H1 (cell line): ENCODE results near the gene SCAPER.

ENCODE experiments used
- BACH1 ChIP-seq: IDR thresholded peaks from 2 replicates; pipeline ENCODE4 v1.6.1; 2012; ENCODE audit warnings: low read length, improper control_type of control experiment
- EZH2 ChIP-seq: fragments of 200-600 bp; sonication (generic); IDR thresholded peaks from 2 replicates; pipeline ENCODE4 v1.7.1; 2012; ENCODE audit warnings: low read depth, mild to moderate bottlenecking, moderate library complexity, low read length, inconsistent platforms; ENCODE audit not compliant: severe bottlenecking
- POLR2A ChIP-seq, 2 experiments: IDR thresholded peaks; 1 replicate in 1 of 2; 2 replicates in 1 of 2; pipeline ENCODE4 v1.6.1; 2011; ENCODE audit warnings: low read depth in 2 of 2, low read length in 2 of 2, mild to moderate bottlenecking in 2 of 2; ENCODE audit errors: control extremely low read depth in 1 of 2
- POLR2AphosphoS5 ChIP-seq: IDR thresholded peaks from 2 replicates; pipeline ENCODE4 v1.6.1; 2011; ENCODE audit warnings: low read depth, low read length
- TAF1 ChIP-seq: IDR thresholded peaks from 2 replicates; pipeline ENCODE4 v1.6.1; 2011; ENCODE audit warnings: mild to moderate bottlenecking, low read depth, low read length
- YY1 ChIP-seq: IDR thresholded peaks from 2 replicates; pipeline ENCODE4 v1.6.1; 2011; ENCODE audit warnings: low read depth, mild to moderate bottlenecking, low read length
- TF ChIP-seq, protein P1 (sequence below), 3 experiments: IDR thresholded peaks; 1 replicate in 2 of 3; 2 replicates in 1 of 3; pipeline versions ENCODE4 v1.5.1 to v1.6.1; 2011; ENCODE audit warnings: low read length in 3 of 3, mild to moderate bottlenecking in 3 of 3, inconsistent platforms in 2 of 3, low read depth in 1 of 3, moderate library complexity in 1 of 3; ENCODE audit not compliant: insufficient read depth in 1 of 3; ENCODE audit errors: control extremely low read depth in 1 of 3
- TF ChIP-seq, protein P2 (sequence below): IDR thresholded peaks from 2 replicates; pipeline ENCODE4 v1.6.1; 2012; ENCODE audit warnings: inconsistent platforms
- TF ChIP-seq, protein P3 (sequence below): fragments of 300-600 bp; sonication (generic); IDR thresholded peaks from 2 replicates; pipeline ENCODE4 v1.7.1; 2012; ENCODE audit warnings: low read length, moderate library complexity, mild to moderate bottlenecking, inconsistent platforms; ENCODE audit not compliant: insufficient replicate concordance
- TF ChIP-seq, protein P4 (sequence below): IDR thresholded peaks from 2 replicates; pipeline ENCODE4 v1.6.1; 2011; ENCODE audit warnings: low read depth, mild to moderate bottlenecking, low read length; ENCODE audit not compliant: insufficient read depth

DNA sequence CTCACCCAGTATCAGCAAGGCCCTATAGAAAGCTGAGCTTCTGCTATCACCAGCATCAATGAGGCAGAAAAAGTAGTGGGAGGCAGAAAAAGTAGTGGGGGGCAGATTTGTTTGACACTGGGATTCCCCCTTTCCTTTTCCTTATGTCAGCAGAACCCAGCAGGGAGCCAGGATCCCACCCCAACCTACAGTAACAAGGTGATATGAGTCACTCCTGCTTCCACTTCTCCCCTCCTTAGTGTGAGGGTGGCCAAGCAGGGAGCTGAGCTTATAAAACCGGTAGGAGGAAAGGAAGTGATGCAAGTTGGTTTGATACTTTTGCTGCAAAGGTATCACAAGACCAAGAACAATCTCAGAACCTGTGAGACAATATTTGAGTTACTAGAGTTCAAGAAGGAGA, 128.7 kb downstream of the SCAPER start:
- TF ChIP-seq, protein P1, sequence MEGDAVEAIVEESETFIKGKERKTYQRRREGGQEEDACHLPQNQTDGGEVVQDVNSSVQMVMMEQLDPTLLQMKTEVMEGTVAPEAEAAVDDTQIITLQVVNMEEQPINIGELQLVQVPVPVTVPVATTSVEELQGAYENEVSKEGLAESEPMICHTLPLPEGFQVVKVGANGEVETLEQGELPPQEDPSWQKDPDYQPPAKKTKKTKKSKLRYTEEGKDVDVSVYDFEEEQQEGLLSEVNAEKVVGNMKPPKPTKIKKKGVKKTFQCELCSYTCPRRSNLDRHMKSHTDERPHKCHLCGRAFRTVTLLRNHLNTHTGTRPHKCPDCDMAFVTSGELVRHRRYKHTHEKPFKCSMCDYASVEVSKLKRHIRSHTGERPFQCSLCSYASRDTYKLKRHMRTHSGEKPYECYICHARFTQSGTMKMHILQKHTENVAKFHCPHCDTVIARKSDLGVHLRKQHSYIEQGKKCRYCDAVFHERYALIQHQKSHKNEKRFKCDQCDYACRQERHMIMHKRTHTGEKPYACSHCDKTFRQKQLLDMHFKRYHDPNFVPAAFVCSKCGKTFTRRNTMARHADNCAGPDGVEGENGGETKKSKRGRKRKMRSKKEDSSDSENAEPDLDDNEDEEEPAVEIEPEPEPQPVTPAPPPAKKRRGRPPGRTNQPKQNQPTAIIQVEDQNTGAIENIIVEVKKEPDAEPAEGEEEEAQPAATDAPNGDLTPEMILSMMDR (IDR thresholded peaks at IDR 0.05; ENCODE audit: control extremely low read depth in 1 of 3, insufficient read depth in 1 of 3, low read depth in 1 of 3, low read length in 3 of 3): no peak
- TF ChIP-seq BACH1: no peak
- TF ChIP-seq, protein P2, sequence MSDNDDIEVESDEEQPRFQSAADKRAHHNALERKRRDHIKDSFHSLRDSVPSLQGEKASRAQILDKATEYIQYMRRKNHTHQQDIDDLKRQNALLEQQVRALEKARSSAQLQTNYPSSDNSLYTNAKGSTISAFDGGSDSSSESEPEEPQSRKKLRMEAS: no peak
- TF ChIP-seq YY1: no peak
- TF ChIP-seq, protein P3, sequence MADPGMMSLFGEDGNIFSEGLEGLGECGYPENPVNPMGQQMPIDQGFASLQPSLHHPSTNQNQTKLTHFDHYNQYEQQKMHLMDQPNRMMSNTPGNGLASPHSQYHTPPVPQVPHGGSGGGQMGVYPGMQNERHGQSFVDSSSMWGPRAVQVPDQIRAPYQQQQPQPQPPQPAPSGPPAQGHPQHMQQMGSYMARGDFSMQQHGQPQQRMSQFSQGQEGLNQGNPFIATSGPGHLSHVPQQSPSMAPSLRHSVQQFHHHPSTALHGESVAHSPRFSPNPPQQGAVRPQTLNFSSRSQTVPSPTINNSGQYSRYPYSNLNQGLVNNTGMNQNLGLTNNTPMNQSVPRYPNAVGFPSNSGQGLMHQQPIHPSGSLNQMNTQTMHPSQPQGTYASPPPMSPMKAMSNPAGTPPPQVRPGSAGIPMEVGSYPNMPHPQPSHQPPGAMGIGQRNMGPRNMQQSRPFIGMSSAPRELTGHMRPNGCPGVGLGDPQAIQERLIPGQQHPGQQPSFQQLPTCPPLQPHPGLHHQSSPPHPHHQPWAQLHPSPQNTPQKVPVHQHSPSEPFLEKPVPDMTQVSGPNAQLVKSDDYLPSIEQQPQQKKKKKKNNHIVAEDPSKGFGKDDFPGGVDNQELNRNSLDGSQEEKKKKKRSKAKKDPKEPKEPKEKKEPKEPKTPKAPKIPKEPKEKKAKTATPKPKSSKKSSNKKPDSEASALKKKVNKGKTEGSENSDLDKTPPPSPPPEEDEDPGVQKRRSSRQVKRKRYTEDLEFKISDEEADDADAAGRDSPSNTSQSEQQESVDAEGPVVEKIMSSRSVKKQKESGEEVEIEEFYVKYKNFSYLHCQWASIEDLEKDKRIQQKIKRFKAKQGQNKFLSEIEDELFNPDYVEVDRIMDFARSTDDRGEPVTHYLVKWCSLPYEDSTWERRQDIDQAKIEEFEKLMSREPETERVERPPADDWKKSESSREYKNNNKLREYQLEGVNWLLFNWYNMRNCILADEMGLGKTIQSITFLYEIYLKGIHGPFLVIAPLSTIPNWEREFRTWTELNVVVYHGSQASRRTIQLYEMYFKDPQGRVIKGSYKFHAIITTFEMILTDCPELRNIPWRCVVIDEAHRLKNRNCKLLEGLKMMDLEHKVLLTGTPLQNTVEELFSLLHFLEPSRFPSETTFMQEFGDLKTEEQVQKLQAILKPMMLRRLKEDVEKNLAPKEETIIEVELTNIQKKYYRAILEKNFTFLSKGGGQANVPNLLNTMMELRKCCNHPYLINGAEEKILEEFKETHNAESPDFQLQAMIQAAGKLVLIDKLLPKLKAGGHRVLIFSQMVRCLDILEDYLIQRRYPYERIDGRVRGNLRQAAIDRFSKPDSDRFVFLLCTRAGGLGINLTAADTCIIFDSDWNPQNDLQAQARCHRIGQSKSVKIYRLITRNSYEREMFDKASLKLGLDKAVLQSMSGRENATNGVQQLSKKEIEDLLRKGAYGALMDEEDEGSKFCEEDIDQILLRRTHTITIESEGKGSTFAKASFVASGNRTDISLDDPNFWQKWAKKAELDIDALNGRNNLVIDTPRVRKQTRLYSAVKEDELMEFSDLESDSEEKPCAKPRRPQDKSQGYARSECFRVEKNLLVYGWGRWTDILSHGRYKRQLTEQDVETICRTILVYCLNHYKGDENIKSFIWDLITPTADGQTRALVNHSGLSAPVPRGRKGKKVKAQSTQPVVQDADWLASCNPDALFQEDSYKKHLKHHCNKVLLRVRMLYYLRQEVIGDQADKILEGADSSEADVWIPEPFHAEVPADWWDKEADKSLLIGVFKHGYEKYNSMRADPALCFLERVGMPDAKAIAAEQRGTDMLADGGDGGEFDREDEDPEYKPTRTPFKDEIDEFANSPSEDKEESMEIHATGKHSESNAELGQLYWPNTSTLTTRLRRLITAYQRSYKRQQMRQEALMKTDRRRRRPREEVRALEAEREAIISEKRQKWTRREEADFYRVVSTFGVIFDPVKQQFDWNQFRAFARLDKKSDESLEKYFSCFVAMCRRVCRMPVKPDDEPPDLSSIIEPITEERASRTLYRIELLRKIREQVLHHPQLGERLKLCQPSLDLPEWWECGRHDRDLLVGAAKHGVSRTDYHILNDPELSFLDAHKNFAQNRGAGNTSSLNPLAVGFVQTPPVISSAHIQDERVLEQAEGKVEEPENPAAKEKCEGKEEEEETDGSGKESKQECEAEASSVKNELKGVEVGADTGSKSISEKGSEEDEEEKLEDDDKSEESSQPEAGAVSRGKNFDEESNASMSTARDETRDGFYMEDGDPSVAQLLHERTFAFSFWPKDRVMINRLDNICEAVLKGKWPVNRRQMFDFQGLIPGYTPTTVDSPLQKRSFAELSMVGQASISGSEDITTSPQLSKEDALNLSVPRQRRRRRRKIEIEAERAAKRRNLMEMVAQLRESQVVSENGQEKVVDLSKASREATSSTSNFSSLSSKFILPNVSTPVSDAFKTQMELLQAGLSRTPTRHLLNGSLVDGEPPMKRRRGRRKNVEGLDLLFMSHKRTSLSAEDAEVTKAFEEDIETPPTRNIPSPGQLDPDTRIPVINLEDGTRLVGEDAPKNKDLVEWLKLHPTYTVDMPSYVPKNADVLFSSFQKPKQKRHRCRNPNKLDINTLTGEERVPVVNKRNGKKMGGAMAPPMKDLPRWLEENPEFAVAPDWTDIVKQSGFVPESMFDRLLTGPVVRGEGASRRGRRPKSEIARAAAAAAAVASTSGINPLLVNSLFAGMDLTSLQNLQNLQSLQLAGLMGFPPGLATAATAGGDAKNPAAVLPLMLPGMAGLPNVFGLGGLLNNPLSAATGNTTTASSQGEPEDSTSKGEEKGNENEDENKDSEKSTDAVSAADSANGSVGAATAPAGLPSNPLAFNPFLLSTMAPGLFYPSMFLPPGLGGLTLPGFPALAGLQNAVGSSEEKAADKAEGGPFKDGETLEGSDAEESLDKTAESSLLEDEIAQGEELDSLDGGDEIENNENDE: no peak
- no peak for TF ChIP-seq POLR2A (IDR thresholded peaks at IDR 0.05; ENCODE audit: control extremely low read depth in 1 of 2, low read depth in 2 of 2, low read length in 2 of 2)
- TF ChIP-seq EZH2: no peak
- TF ChIP-seq POLR2AphosphoS5: no peak
- no peak for TF ChIP-seq TAF1
- TF ChIP-seq, protein P4, sequence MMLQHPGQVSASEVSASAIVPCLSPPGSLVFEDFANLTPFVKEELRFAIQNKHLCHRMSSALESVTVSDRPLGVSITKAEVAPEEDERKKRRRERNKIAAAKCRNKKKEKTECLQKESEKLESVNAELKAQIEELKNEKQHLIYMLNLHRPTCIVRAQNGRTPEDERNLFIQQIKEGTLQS: no peak
